ENCODE measurements around the gene UBTFL1. TPM values are rescaled to one million over a fixed set of nuclear protein-coding genes. Genes with fewer than 3 reads are reported as not detected.
"Not testable (repeated sequence)": the region's sequence is repeated elsewhere in the genome, so short reads cannot be mapped to it uniquely, and the experiment has no call there.

UBTFL1 gene
- not detected in 2 replicates for total RNA-seq

GRCh38 chr11:90085650-90086049 lies at the start of gene UBTFL1:
UBTFL1 (plus strand) TSS chr11:90085950; CDS start chr11:90085950, 0 bp downstream.
- intact Hi-C loops (cut with micrococcal nuclease): not testable (repeated sequence)

- intact Hi-C loops (cut with micrococcal nuclease): not testable (repeated sequence)
These were observed 34.0 kb upstream of the UBTFL1 start for GRCh38 chr11:90051591-90052209.

GRCh38 chr11:90052311-90052710 lies 33.4 kb upstream of the UBTFL1 start:
- intact Hi-C loops (cut with micrococcal nuclease): not testable (repeated sequence)

DNA sequence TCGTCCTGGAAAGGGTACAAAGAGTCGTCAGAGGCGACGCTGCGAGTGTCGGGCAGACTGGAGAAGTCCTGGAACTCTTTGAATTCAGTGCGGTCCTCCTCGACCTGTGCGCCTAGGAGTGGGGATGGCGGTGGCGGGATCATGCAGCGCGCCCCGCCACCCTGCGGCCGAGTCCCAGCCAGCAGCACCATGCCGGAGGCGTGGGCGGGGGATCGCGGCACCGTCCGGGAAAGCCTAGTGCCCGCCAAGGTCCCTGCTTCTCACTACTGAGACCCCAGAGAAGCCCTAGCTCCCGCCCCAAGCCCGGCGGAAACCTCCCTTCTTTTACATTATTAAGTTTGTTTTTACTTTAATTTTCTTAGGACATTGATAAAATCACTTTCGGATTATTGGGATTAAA lies 32.2 kb upstream of the UBTFL1 start:
- intact Hi-C loops (cut with micrococcal nuclease): not testable (repeated sequence)

DNA sequence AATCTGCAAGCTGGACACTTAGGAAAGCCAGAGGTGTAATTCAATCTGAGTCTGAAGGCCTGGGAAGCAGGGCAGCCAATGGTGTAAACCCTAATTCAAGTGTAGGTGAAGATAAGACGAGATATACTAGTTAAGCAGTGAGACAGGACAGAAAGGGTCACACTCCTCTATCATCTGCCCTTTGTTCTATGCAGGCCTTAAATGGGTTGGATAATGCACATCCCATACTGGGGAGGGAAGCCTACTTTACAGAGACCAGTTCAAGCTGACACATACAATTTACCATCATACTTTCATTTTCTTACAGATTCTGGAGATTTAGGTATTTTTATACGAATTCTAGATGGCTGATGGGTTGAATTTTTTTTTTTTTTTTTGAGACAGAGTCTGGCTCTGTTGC lies 3.0 kb downstream of the UBTFL1 start:
- intact Hi-C loops (cut with micrococcal nuclease): not testable (repeated sequence)

DNA sequence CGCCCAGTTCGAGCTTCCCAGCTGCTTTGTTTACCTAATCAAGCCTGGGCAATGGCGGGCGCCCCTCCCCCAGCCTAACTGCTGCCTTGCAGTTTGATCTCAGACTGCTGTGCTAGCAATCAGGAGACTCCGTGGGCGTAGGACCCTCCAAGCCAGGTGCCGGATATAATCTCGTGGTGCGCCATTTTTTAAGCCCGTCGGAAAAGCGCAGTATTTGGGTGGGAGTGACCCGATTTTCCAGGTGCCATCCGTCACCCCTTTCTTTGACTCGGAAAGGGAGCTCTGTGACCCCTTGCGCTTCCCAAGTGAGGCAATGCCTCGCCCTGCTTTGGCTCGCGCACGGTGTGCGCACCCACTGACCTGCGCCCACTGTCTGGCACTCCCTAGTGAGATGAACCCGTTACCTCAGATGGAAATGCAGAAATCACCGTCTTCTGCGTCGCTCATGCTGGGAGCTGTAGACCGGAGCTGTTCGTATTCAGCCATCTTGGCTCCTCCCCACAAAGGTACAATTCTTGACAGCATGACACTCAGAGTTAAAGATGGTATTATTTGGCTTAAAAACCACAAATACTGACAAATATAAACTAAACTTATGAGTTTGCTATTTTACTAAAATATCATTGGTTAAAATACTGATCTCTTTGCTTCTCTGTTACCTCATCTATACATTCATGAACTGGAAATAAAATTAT lies 9.6 kb downstream of the UBTFL1 start:
- intact Hi-C loops (cut with micrococcal nuclease): not testable (repeated sequence)

DNA sequence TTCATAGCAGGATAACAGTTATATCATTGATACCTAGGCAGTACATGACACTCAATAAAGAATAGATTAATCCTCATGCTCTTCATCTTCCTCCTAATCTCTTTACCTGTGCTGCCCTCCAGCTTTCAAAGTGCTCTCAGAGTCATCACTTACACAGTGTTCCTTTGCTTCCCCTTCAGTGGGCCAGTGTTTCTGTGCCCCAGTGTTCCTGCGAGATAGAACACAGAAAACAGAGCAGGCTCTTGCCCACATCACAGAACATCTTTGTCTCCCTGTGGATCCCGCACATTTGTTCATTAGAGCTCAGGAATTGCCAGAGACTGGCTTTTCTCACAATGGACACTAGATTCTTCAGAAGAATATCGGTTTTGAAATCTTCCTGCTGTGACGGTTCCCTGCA lies 12.5 kb downstream of the UBTFL1 start:
- intact Hi-C loops (cut with micrococcal nuclease): not testable (repeated sequence)

GRCh38 chr11:90100431-90100830 lies 14.7 kb downstream of the UBTFL1 start:
- intact Hi-C loops (cut with micrococcal nuclease): no loop called here

DNA sequence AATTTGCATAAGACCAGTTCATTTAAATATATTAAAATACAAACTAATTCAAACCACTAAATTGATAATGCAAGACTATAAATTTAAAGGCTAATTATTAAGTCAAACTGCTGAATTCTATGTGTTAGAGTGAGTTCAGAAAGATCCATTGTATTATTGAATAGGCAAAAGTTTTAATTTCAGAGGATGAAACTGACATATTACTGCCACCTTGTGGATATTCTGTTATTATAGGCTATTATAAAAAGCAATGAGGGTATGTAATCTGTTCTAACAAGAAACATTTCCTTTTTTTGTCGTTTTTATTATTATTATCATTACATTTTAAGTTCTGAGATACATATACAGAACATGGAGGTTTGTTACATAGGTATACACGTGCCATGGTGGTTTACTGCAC lies 27.8 kb downstream of the UBTFL1 start:
- intact Hi-C loops (cut with micrococcal nuclease): loop anchor here (2.0 kb wide), 1 partner anchor 1015 kb away; no protein-coding TSS in a partner anchor

DNA sequence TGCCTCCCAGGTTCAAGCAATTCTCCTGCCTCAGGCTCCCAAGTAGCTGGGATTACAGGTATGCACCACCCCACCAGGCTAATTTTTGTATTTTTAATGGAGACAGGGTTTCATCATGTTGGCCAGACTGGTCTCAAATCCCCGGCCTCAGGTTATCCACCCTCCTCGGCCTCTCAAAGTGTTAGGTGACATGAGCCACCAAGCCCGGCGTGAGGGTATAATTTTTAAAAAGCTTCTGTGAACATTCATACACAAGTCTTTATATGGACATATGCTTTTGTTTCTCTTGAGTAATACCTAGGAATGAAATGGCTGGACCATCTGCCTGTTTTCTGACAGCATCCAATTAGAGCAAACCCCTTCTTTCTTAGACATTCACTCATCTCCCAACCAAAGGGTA lies 34.4 kb downstream of the UBTFL1 start:
- intact Hi-C loops (cut with micrococcal nuclease): no loop called here

- intact Hi-C loops (cut with micrococcal nuclease): no loop called here
These were observed 38.6 kb downstream of the UBTFL1 start for GRCh38 chr11:90124371-90124770.

GRCh38 chr11:90124946-90125345 lies 39.2 kb downstream of the UBTFL1 start:
- intact Hi-C loops (cut with micrococcal nuclease): no loop called here

GRCh38 chr11:90133560-90134477 lies 48.1 kb downstream of the UBTFL1 start:
- intact Hi-C loops (cut with micrococcal nuclease): no loop called here

GRCh38 chr11:90134478-90135003 lies 48.8 kb downstream of the UBTFL1 start, which contains the start of gene NAALAD2:
NAALAD2 (plus strand) TSS chr11:90134663; CDS start chr11:90134759, 96 bp downstream.
- intact Hi-C loops (cut with micrococcal nuclease): no loop called here

- intact Hi-C loops (cut with micrococcal nuclease): no loop called here
These were observed 49.3 kb downstream of the UBTFL1 start for GRCh38 chr11:90135016-90135415.

Other genes starting within 250 kb of the UBTFL1 start
- not detected in 2 replicates for gene TRIM64B, start 207.5 kb upstream of the UBTFL1 start, total RNA-seq
- not detected in 2 replicates for gene TRIM49D1, start 163.7 kb upstream of the UBTFL1 start, total RNA-seq
- not detected in 2 replicates for gene TRIM49D2, start 161.9 kb upstream of the UBTFL1 start, total RNA-seq
- gene TRIM64, start 119.9 kb upstream of the UBTFL1 start, total RNA-seq: not detected in 2 replicates
- gene TRIM49C, start 54.8 kb upstream of the UBTFL1 start, total RNA-seq: not detected in 2 replicates
- gene NAALAD2, start 48.7 kb downstream of the UBTFL1 start, total RNA-seq: not detected in 2 replicates
- 61.9 and 65.7 TPM in 2 replicates for gene CHORDC1, start 137.1 kb downstream of the UBTFL1 start, total RNA-seq